Measurements from ENCODE around the gene SYNPO2. TPM values are rescaled to one million over a fixed set of nuclear protein-coding genes. Genes with fewer than 3 reads are reported as not detected.

SYNPO2 gene
- total RNA-seq, 4 donors from 2014 or later = 1,547 to 3,168 (median 2,047) TPM

DNA sequence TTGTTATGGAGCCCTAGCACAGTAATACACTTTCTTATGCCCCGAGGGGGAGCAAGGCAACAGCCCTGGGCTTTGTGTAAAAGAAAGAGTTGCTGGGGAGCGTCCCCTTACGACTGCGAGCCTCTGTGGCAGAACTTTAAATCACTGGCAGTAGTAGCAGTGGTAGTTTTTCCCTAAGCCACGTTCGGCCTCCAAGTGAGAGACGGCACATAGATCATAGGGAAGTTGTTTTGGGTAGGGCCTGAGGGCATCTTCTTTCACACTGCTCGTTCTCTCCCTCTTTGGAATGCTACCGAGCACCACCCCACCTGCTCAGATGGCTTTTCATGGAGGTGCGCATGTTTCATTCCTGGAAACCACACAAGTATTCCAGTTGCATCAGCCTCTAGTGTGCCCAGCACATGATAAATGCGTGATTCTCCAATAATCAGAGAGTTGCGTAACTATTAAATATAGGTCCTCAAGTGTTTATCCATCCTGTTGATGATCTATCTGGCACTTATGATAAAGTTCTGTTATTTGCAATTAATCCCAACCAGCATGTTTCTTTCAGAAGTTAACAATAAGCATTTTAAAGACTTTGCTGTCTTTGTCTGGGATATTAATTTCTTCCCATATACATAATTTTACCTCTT, 7.0 kb upstream of the SYNPO2 start:
- Histone ChIP-seq H3K4me3 (no peak overlapping the region), H3K36me3 (no peaks in the 10 kb centered on the region), H3K27ac (no peak overlapping the region), H3K9me3 (no peaks in the 10 kb centered on the region), H3K27me3 (no peaks in the 10 kb centered on the region), H3K4me1 (no peaks in the 10 kb centered on the region)
- TF ChIP-seq, protein P1, sequence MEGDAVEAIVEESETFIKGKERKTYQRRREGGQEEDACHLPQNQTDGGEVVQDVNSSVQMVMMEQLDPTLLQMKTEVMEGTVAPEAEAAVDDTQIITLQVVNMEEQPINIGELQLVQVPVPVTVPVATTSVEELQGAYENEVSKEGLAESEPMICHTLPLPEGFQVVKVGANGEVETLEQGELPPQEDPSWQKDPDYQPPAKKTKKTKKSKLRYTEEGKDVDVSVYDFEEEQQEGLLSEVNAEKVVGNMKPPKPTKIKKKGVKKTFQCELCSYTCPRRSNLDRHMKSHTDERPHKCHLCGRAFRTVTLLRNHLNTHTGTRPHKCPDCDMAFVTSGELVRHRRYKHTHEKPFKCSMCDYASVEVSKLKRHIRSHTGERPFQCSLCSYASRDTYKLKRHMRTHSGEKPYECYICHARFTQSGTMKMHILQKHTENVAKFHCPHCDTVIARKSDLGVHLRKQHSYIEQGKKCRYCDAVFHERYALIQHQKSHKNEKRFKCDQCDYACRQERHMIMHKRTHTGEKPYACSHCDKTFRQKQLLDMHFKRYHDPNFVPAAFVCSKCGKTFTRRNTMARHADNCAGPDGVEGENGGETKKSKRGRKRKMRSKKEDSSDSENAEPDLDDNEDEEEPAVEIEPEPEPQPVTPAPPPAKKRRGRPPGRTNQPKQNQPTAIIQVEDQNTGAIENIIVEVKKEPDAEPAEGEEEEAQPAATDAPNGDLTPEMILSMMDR (IDR thresholded peaks at IDR 0.05) = no peak
- no peak for TF ChIP-seq EP300 (IDR thresholded peaks at IDR 0.05)
- TF ChIP-seq POLR2A (IDR thresholded peaks at IDR 0.05) = no peak
- no peak for TF ChIP-seq POLR2AphosphoS5 (IDR thresholded peaks at IDR 0.05)
- no peak for ATAC-seq
- WGBS, 2 donors (ENCODE audit: low coverage in 1 of 2) = 74 to 86% methylated on average over 11 of the region's 12 CpGs

DNA sequence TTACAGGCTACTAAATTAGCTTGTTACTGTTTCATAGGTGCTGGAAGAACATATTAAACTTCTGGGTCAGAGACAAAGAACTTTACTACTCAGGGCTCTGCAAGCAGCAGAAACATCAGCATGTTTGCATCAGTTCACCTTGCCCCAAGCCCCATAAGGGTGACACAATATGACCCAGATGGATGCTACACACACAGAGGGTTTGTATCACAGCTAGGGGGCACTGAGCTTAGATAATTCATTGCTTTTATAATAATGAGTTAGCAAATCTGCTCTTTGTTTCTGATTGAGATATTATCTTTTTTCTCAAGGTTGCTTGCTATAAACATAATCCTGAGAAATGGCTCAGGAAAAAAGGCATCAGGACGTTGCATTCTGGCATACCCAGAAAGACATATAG, 4.8 kb upstream of the SYNPO2 start:
- Histone ChIP-seq H3K9me3 (no peaks in the 10 kb centered on the region), H3K27me3 (no peaks in the 10 kb centered on the region), H3K27ac (no peak overlapping the region), H3K4me1 (peaks cover 0 to 8% (median 0%) of the 10 kb centered on the region in 3 donors), H3K36me3 (no peaks in the 10 kb centered on the region), H3K4me3 (no peak overlapping the region)
- no peak for TF ChIP-seq POLR2A (IDR thresholded peaks at IDR 0.05)
- WGBS, 2 donors (ENCODE audit: low coverage in 1 of 2) = 57 to 100% methylated on average over 1 of the region's 1 CpG
- no peak for ATAC-seq

DNA sequence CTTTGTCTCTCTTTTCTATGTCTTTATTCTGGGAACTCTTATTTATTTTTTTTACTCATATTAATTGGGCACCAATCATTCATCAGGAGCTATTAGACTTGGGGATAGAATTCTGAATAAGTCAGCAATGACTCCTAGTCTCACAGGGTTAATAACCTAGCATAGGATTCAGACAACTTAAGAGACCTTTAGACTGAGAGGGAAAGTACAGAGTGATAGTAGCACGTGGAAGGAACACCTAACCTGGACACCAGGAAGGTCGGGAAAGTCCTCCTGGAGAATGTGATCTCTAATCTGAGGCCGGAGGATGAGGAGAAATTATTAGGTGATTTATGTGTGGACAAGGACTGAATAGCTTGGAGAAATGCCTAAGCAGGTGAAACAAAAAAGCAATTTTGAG, 3.9 kb upstream of the SYNPO2 start:
- ATAC-seq = no peak
- Histone ChIP-seq H3K4me3 (no peak overlapping the region), H3K4me1 (peaks cover 0 to 8% (median 0%) of the 10 kb centered on the region in 3 donors), H3K36me3 (no peaks in the 10 kb centered on the region), H3K27me3 (no peaks in the 10 kb centered on the region), H3K27ac (no peak overlapping the region), H3K9me3 (no peaks in the 10 kb centered on the region)
- 89 to 96% methylated on average over 3 of the region's 3 CpGs for WGBS, 2 donors (ENCODE audit: low coverage in 1 of 2)
- TF ChIP-seq, protein P1 (IDR thresholded peaks at IDR 0.05) = no peak
- TF ChIP-seq POLR2AphosphoS5 (IDR thresholded peaks at IDR 0.05) (no peak), EP300 (IDR thresholded peaks at IDR 0.05) (no peak), POLR2A (IDR thresholded peaks at IDR 0.05) (no peak)

DNA sequence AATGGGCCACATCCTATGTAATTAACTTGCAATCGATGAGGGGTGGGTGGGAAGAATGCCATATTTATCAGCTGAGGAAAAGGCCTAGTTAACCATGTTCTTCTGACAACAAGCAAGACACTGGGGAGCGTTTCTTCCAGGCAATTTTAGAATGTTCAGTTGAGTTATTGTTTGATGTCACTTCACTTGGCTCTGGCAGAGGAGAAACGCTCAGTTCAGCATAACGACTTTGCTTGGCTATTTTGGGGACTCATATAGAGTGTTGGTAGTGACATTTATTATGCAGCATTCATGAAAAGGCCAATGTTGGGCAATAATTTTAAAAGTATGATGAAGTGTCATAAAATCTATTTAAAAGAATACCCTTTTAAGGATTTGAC, 648 bp downstream of the SYNPO2 start:
- peak overlapping the region; percentile 87 to 99 (median 94) for H3K27ac ChIP-seq
- H3K27me3 ChIP-seq = no peaks in the 10 kb centered on the region
- no peaks in the 10 kb centered on the region for H3K36me3 ChIP-seq
- H3K4me1 ChIP-seq = peaks cover 0 to 15% (median 0%) of the 10 kb centered on the region in 3 donors
- 3 to 17% methylated on average over 4 of the region's 4 CpGs for WGBS, 2 donors (ENCODE audit: low coverage in 1 of 2)
- ATAC-seq = peak; percentile 27
- no peaks in the 10 kb centered on the region for H3K9me3 ChIP-seq
- TF ChIP-seq POLR2AphosphoS5 (IDR thresholded peaks at IDR 0.05) (no peak), POLR2A (IDR thresholded peaks at IDR 0.05) (no peak), EP300 (IDR thresholded peaks at IDR 0.05) (no peak)
- TF ChIP-seq, protein P1 (IDR thresholded peaks at IDR 0.05) = no peak
- peak overlapping the region; percentile 72 to 97 for H3K4me3 ChIP-seq

DNA sequence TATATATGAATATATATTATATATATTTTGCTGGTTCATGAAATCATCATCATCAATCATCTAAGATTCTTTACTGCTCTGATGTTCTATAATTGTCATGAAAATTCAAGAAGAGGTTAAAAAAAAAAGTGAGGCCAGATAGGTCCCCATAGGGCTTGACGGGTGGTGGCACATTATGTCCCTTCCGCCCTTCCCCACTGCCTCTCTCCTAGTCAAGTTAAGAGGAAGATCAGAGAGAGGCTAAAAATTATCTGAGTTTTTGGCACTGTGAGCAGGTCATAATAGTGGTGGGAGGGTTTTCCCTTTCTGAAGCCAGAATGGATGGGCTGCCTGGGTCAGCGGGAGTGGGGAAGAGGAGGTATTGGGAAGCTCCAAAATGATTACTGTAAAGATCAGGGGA, 5.4 kb downstream of the SYNPO2 start:
- 53 to 56% methylated on average over 3 of the region's 3 CpGs for WGBS, 2 donors (ENCODE audit: low coverage in 1 of 2)
- Histone ChIP-seq H3K27me3 (no peaks in the 10 kb centered on the region), H3K27ac (peak overlapping the region; percentile 81 to 99 (median 94)), H3K4me3 (peak overlapping the region; percentile 72 to 97), H3K9me3 (no peaks in the 10 kb centered on the region), H3K36me3 (no peaks in the 10 kb centered on the region), H3K4me1 (peaks cover 4 to 51% (median 16%) of the 10 kb centered on the region in 3 donors)
- ATAC-seq = no peak
- TF ChIP-seq EP300 (IDR thresholded peaks at IDR 0.05) (no peak), POLR2AphosphoS5 (IDR thresholded peaks at IDR 0.05) (peak; percentile 22), POLR2A (IDR thresholded peaks at IDR 0.05) (no peak)
- TF ChIP-seq, protein P1 (IDR thresholded peaks at IDR 0.05) = no peak
